ENCODE measurements around the gene TMEM72.

DNA sequence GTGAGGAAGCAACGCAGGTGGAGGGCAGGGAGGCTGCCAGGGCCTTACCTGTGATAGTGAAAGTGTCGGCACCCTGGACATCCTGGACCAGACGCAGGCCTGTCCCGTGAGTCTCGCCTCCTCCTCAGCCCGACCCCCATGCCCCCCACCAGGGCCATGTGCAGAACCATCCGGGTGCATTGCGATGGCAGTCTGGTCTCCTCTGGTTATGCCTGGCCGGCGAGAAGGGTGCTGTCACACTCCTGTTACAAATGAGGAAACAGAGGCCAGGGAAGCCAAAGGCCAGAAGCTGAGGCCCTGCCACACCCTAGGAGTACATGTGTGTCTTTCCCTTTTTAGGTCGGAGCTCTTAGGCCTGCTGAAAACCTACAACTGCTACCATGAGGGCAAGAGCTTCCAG lies 60.3 kb downstream of the TMEM72 start:
- TF ChIP-seq, protein P1, sequence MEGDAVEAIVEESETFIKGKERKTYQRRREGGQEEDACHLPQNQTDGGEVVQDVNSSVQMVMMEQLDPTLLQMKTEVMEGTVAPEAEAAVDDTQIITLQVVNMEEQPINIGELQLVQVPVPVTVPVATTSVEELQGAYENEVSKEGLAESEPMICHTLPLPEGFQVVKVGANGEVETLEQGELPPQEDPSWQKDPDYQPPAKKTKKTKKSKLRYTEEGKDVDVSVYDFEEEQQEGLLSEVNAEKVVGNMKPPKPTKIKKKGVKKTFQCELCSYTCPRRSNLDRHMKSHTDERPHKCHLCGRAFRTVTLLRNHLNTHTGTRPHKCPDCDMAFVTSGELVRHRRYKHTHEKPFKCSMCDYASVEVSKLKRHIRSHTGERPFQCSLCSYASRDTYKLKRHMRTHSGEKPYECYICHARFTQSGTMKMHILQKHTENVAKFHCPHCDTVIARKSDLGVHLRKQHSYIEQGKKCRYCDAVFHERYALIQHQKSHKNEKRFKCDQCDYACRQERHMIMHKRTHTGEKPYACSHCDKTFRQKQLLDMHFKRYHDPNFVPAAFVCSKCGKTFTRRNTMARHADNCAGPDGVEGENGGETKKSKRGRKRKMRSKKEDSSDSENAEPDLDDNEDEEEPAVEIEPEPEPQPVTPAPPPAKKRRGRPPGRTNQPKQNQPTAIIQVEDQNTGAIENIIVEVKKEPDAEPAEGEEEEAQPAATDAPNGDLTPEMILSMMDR (IDR thresholded peaks at IDR 0.05): no peak
- TF ChIP-seq SIN3A (IDR thresholded peaks at IDR 0.05; ENCODE audit: borderline replicate concordance, insufficient read depth, low read depth, low read length): no peak
- TF ChIP-seq POLR2AphosphoS5 (IDR thresholded peaks at IDR 0.05; ENCODE audit: low read depth, low read length): no peak
- TF ChIP-seq, protein P2, sequence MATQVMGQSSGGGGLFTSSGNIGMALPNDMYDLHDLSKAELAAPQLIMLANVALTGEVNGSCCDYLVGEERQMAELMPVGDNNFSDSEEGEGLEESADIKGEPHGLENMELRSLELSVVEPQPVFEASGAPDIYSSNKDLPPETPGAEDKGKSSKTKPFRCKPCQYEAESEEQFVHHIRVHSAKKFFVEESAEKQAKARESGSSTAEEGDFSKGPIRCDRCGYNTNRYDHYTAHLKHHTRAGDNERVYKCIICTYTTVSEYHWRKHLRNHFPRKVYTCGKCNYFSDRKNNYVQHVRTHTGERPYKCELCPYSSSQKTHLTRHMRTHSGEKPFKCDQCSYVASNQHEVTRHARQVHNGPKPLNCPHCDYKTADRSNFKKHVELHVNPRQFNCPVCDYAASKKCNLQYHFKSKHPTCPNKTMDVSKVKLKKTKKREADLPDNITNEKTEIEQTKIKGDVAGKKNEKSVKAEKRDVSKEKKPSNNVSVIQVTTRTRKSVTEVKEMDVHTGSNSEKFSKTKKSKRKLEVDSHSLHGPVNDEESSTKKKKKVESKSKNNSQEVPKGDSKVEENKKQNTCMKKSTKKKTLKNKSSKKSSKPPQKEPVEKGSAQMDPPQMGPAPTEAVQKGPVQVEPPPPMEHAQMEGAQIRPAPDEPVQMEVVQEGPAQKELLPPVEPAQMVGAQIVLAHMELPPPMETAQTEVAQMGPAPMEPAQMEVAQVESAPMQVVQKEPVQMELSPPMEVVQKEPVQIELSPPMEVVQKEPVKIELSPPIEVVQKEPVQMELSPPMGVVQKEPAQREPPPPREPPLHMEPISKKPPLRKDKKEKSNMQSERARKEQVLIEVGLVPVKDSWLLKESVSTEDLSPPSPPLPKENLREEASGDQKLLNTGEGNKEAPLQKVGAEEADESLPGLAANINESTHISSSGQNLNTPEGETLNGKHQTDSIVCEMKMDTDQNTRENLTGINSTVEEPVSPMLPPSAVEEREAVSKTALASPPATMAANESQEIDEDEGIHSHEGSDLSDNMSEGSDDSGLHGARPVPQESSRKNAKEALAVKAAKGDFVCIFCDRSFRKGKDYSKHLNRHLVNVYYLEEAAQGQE (IDR thresholded peaks at IDR 0.05; ENCODE audit: insufficient read depth in 1 of 2, low read depth in 2 of 2, low read length in 1 of 2): no peak
